GM04503 (cell line): ENCODE data around the gene MBD1.
"Not testable (repeated sequence)": the region's sequence is repeated elsewhere in the genome, so short reads cannot be mapped to it uniquely, and the experiment has no call there.

ENCODE experiments used
- DNase-seq: peaks from one replicate; pipeline ENCODE4 v3.0.0-alpha.2; 2012; ENCODE audit warnings: low read depth

MBD1 gene

GRCh38 chr18:50281295-50281971, at the start of gene MBD1:
TSS of gene MBD1 (minus strand) at chr18:50281523. CDS start at chr18:50279992, 1,531 bp downstream.
- DNase-seq, result peak; percentile 91

GRCh38 chr18:50330176-50330575, 48.9 kb upstream of the MBD1 start:
- DNase-seq, result no peak

GRCh38 chr18:50327983-50328382, 46.7 kb upstream of the MBD1 start:
- DNase-seq, result no peak

- DNase-seq, result no peak
Observed at GRCh38 chr18:50320719-50321118, 39.4 kb upstream of the MBD1 start.

GRCh38 chr18:50315100-50315871, 34.0 kb upstream of the MBD1 start:
- DNase-seq, result no peak

- DNase-seq, result no peak
Observed at GRCh38 chr18:50313873-50314460, 32.6 kb upstream of the MBD1 start.

GRCh38 chr18:50313031-50313607, 31.8 kb upstream of the MBD1 start:
- DNase-seq, result no peak

- no peak for DNase-seq
Observed at GRCh38 chr18:50312296-50313030, 31.1 kb upstream of the MBD1 start.

GRCh38 chr18:50311650-50312049, 30.3 kb upstream of the MBD1 start:
- no peak for DNase-seq

- no peak for DNase-seq
Observed at GRCh38 chr18:50310080-50310479, 28.8 kb upstream of the MBD1 start.

GRCh38 chr18:50308851-50309250, 27.5 kb upstream of the MBD1 start:
- not testable (repeated sequence) for DNase-seq

GRCh38 chr18:50307738-50308470, 26.6 kb upstream of the MBD1 start:
- DNase-seq, result peak; percentile 67

GRCh38 chr18:50307400-50307737, 26.0 kb upstream of the MBD1 start:
- DNase-seq, result no peak

- peak; percentile 17 for DNase-seq
Observed at GRCh38 chr18:50306944-50307343, 25.6 kb upstream of the MBD1 start.

GRCh38 chr18:50301074-50301473, 19.8 kb upstream of the MBD1 start:
- DNase-seq, result no peak

- DNase-seq, result no peak
Observed at GRCh38 chr18:50299626-50300388, 18.5 kb upstream of the MBD1 start.

GRCh38 chr18:50298443-50299284, 17.3 kb upstream of the MBD1 start:
- no peak for DNase-seq

GRCh38 chr18:50297621-50298442, 16.5 kb upstream of the MBD1 start:
- DNase-seq, result no peak

GRCh38 chr18:50293039-50293438, 11.7 kb upstream of the MBD1 start:
- DNase-seq, result no peak
